HPDE6-E6E7 (cell line): ENCODE measurements around the gene NSUN3.
A peak's percentile ranks its signal among the peaks of the same experiment; 100 is the strongest.
"Not testable (repeated sequence)": the region's sequence is repeated elsewhere in the genome, so short reads cannot be mapped to it uniquely, and the experiment has no call there.

ENCODE experiments used
- DNase-seq: peaks from one replicate; pipeline ENCODE4 v3.0.0; 2011; ENCODE audit warnings: missing footprints; ENCODE audit errors: extremely low spot score

NSUN3 gene

DNA sequence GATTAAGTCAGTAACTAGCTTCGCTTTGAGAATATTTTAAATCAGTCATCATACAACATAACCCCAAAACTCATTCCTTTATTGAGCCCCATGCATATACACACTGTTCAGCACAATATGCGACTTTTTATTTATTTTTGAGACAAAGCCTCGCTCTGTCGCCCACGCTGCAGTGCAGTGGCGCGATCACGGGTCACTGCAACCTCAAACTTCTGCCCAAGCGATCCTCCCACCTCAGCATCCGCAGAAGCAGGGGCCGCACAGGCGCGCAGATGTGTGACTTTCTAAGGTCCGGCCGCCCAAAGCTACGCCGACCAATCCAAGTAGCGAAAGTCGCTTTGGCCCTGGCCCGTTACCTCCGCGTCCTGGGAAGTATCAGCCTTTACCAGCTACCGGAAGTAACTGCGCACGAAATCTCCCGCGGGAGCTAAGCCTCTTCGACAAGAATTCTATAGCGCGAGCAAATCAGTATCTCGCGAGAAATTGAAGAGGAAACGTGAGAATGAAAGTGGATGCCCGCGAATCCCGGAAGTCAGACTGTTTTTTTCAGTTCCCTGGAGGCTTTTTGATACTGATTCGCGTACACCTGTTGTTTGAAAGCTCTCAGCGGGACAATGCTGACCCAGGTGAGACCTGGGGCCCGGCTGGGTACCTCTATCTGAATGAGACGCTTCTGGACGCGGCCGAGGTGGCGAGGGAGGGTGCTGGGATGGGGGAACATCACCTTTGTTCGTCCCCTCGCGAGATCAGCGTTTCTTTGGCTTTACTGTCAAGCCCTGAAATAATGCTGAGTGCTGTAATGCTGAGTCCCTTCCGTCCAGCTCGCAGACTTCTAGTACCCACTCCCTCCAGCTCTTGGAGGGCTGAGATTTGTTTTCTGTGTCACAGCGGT, at the start of gene NSUN3, which contains the start of gene DHFR2:
Gene NSUN3, plus strand, starts transcription at position 549 of the 892 bp plus-strand sequence. Its CDS starts 66 bp downstream, at position 615.
Gene DHFR2, minus strand, starts transcription at position 404 of the 892 bp plus-strand sequence. CDS start 1,405 bp downstream, outside the sequence.
- peak; percentile 81 for DNase-seq

DNA sequence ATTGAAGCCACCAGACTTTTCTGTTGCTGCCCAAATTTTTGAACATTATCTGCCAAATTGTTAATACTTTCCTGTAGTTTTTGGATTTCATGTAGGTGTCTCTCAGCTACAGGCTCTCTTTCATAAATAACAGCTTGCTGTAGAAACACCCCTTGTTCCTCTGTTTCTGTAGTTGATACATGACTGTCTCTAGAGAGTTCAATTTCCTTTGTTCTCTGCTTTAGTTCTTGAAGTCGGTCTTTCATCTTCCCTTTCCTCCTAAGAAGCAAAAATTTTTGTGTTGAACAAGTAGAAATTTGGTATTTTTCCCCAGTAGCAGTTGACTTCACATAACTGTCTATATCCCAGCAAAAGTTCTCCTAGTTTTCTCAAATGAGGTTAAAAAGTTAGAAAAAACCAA, 47.8 kb upstream of the NSUN3 start:
- no peak for DNase-seq

DNA sequence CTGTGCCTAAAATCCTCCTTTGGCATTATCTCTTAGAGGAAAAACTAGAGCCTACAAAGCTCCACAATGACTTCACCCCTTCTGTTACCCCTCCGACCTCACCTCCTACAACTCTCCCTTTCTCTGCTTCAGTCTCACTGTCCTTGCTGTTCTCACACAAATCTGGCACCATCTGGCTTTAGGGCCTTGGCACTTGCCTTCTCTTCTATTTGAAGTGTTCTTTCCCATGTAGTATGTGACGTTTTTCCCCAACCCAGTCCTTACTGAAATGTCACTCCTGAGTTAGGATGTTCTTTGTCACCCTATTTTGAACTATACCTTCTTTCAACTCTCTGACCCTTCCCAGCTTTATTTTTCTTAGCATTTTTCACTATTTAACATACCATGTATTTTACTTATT, 43.2 kb upstream of the NSUN3 start:
- no peak for DNase-seq

DNA sequence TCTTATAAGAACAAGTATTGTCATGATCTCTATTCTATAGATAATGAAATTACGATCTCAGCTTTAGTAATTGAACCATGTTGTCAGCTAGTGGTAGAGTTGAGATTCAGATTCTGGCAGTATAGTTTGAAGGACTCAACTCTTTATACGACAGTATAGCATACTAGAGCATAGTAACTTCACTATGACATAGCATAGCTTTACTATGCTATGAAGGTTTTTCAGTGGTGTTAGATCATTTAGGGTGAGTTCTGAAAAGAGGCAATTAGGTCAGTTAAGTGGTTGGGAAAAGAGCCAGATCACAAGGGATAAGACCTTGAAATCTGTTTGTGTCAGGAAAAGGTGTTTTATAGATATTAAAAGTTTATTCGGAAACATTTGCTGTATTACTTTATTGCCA, 42.6 kb upstream of the NSUN3 start:
- DNase-seq: no peak

DNA sequence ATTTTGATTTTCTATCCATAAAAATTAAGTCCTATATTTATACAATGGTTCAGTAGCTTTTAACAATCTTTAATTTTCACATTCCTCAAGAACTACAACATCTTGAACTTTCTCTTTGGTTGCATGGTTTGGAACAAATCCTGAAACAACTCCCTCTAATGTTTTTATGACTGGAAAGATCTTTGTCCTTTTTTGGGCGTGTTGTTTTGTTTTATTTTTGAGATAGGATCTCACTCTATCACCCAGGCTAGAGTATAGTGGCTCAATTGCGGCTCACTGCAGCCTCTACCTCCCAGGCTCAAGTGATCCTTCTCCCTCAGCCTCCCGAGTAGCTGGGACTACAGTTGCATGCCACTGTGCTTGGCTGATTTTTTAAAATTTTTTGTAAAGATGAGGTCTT, 38.5 kb upstream of the NSUN3 start:
- no peak for DNase-seq

DNA sequence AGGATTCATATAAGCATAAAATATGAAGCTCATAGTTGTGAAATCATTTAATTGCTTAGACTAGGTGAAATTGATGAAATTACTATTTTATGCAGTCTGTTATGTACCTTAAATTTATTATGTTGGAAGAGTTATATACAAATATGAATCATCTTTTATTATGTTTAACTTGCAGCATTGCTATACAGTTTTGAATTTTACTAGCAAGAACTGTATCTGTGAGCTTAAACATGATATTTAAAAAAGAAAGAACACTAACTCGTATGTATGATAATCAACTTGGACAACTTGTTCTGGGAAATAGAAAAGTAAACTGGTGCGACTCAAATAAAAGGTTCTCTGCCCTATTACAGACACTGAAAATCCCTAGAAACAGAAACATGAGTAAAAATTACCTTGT, 36.2 kb upstream of the NSUN3 start:
- DNase-seq: no peak

DNA sequence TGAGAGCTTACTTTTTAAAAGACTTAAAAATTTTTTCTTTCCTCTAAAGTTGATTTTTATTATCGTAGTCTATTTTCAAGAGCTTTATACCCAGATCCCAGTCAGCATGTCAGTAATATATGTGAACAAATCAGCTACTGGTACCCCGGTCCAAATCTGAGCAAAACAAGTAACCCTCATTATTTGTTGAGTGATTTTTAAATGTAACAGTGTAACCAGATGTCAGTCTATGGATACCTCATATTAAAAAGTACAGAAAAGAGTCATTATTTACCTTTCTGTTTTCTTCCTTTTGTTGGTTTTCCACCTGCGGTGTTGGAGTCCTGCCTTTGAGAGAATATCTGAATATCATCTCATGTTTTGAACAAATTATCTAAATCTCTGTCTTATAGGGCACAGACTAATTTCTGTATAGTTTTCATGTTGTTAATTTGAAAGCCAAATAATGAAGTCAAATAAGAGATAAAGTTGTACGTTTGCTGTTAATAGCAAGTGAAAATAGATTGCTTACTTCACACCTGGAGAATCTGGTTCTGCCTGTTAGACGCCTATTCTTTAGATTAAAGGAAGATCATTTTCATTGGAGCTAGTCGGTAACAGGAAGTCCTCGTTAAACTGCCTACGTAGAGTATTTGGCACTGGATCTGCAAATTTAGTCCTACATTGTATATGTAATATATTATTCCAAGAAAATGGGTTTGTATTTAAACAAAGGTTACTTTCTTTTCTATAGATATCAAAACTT, 34.6 kb upstream of the NSUN3 start, which contains the start of gene STX19:
Gene STX19, minus strand, starts transcription at position 505 of the 745 bp plus-strand sequence. CDS start 13,328 bp downstream, outside the sequence.
- DNase-seq: peak; percentile 44

DNA sequence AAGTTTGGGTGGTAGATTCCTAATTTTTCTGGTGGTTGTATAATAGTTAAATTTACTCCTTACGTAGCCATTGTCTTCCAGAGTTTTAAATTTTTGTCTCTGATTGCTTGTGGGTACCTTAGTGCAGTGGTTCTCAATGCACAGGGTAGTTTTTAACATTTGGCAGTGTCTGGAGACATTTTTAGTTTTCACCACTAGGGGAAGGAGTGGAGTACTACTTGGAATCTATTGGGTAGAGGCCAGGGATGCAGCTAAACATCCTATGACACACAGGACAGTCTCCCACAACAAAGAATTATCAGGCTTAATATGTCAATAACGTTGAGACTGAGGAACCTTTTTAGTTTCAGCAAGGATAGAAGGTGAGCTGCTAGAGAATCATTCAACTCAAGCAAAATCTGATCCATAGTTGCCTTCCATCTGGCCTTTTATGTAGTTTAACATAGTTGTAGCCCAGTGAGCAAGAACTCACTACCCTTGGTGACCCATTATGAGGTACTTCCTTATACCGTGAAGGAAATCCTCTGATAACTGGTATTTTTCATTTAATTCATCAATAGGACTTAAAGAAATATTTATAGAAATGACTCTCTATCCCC, 25.9 kb upstream of the NSUN3 start:
- DNase-seq: peak; percentile 1

DNA sequence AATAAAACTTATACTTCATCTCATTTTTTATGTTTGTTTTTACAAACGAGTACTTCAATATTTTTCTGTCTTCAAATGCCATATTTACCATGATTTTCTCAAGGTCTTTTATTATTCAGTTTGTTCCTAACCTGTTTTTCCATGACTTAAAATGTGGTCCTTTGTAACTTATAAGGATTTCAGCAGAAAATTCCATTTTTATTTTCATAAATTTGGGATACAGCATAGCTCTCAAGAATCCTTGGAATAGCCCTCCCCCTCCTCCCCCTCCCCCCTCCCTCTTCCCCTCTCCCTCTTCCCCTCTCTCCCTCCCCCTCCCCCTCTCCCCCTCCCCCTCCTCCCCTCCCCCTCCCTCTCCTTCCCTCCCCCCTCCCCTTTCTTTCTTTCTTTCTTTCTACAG, 19.6 kb upstream of the NSUN3 start:
- DNase-seq: no peak

DNA sequence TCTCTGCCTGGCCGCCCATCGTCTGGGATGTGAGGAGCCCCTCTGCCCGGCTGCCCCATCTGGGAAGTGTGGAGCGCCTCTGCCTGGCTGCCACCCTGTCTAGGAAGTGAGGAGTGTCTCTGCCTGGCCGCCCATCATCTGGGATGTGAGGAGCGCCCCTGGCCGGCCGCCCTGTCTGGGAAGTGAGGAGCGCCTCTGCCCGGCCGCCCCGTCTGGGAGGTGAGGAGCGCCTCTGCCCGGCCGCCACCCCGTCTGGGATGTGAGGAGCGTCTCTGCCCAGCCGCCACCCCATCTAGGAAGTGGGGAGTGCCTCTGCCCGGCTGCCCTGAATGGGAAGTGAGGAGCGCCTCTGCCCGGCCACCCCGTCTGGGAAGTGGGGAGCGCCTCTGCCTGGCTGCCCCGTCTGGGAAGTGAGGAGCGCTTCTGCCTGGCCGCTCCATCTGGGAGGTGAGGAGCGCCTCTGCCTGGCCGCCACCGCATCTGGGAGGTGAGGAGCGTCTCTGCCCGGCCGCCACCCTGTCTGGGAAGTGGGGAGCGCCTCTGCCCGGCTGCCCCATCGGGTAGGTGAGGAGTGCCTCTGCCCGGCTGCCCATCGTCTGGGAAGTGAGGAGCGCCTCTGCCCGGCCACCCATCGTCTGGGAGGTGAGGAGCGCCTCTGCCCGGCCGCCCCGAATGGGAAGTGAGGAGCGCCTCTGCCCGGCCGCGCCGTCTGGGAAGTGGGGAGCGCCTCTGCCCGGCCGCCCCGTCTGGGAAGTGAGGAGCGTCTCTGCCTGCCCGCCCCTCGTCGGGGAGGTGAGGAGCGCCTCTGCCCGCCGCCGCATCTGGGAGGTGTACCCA, 18.5 kb upstream of the NSUN3 start:
- DNase-seq: not testable (repeated sequence)

DNA sequence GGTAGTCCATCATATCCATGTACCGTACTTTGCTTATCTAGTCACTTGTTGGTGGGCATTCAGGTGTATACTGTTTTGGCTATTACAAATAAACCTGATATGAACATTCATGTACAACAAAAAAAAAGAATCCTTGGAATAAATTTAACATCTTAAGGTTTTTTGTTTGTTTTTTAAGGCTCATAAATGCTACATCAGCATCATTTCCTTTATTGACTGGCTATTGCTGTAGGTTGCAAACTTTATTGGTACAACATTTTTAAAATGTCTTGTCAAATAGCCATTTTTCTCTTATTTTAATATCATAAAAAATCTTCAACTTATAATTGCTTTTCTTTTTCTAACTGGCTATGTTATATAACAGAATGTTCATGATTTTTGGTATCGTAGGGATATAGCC, 16.3 kb upstream of the NSUN3 start:
- DNase-seq: no peak

DNA sequence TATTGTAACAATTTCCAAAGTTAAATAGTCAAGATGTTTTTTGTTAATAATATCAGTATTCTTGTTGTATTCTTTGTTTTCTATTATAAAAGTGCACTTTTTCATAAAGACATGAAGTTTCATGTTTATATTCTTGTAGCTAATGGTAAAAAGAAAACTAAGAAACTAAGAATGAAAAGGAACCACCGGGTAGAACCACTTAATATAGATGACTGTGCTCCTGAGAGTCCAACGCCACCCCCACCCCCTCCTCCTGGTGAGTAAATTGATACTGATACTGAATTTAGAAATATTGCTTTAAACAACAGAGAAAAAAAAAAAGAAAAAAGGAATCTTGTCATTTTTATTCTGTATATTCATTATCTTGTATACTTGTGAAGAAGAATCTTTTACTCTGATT, 13.6 kb upstream of the NSUN3 start:
- DNase-seq: no peak

DNA sequence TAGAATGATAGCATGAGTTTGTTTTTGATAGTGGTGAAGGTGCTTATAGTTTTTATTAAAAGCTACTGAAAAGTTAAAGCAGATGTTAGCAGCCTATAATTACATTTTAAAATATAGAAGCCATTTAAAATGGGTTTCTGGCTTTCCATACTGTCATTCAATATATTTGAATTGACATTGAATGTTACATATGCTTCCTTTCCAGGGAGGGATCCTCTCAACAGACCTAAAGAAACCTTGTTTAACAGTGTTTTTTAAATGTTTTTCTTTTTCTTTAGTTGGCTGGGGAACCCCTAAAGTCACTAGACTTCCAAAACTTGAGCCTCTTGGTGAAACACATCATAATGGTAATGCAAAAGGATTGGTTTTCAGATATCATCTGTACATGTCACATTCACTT, 12.3 kb upstream of the NSUN3 start:
- DNase-seq: no peak

DNA sequence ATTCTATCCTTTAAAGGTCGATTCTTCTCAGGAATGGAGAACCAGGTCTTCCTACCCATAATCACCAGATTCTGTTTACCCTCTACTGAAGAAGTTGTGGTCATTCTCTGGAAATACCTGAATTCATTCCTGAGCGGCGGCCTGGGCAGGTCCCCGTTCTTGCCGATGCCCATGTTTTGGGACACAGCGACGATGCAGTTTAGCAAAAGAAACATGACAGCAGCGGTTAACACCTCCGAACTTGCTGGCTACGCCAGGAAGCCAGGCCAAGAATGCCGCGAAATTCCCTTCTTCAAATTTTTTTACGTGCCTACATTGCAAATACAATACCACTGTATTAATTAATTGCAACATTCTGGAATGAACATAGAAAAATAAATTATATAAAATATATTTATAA, 1.6 kb upstream of the NSUN3 start:
- DNase-seq: no peak

DNA sequence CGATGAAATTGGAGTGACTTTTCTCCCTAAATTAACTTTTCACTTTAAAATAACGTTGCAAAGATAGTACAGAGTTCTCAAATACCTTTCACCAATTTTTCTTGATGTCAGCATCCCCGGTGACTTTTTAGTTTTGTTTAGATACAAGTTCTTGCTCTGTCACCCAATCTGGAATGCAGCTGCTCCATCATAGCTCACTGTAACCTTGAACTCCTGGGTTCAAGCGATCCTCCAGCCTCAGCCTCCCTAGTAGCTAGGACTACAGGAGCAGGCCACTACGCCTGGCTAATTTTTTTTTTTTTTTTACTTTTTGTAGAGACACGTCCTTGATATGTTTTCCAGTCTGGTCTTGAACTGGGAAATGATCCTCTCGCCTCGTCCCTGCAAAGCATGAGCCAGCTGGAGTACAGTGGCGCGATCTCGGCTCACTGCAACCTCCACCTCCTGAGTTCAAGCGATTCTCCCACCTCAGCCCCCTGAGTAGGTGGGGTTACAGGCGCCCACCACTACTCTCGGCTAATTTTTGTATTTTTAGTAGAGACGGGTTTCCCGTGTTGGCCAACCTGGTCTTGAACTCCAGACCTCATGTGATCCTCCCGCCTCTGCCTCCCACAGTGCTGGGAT, 747 bp downstream of the NSUN3 start:
- no peak for DNase-seq

DNA sequence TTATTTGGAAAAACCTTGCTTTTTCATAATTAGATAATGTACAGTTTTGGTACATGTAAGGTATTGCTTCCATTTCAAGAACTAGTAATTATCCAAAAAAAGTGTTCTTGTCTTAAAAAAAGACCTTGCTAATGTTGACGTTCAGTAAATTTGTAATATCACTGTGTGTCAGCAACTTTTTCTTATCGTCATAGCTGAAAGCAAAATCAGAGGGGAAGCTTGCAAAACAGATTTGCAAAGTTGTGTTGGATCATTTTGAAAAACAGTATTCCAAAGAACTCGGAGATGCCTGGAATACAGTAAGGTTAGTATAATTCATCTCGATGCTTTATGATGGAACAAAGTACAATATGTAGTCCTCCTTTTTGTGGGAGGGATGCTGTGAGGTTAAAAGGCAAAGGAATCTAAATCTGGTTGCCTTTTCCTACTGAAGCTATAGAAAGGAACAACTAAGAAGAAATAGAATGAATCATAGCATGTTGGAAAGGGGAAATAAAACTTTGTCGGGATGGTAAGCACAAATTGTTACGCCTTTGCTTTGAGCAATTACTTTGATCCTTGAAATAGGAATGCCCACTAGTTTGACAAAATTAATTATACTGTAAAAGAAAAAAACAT, 1.5 kb downstream of the NSUN3 start:
- no peak for DNase-seq

DNA sequence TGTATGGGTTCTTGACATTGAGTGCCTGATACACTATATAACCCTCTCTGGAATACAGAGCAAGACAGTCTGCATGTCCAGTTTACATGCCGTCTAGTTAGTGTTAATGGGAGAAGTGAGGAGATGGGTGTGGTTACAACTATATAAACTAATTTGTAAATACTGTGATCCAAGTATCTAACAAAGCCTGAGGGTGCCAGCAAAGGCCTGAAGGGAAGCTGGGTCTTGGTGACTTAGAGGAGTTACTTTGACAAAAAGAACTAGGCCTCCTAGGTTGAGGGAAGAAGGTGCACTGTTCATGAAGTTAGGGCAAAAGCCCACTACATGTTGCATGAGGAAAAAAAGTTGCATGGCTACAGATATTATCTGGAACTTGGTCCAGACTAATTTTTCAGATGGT, 2.3 kb downstream of the NSUN3 start:
- DNase-seq: no peak

DNA sequence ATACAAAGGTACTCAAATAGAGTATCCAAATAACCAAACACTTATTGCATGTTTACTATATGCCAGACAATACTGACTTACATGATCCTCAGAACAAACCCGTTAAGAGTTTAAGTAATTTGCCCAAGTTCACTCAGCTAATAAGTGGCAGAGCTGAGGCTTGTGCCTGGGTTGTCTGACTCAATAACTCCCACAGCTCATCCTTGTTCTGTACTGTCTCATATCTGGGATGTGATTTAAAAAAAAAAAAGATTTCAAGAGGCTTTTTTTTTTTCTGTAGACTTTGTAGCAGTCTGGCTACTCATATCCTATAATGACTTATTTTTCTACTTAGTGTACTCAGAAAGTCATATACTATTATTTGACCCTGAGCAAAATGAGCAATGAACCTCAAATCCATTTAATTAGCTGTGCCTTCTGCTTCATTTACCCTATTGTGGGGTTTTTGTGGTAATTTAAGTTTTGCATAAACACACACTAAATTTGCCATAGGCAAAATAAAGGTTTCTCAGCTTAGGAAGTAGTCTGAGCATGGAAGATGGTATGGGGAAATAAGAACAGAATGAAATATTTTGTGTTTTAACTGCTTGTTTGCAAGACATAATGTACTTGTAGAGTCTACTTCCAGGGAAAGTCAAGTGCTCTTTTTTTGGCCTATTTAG, 3.1 kb downstream of the NSUN3 start:
- DNase-seq: no peak

DNA sequence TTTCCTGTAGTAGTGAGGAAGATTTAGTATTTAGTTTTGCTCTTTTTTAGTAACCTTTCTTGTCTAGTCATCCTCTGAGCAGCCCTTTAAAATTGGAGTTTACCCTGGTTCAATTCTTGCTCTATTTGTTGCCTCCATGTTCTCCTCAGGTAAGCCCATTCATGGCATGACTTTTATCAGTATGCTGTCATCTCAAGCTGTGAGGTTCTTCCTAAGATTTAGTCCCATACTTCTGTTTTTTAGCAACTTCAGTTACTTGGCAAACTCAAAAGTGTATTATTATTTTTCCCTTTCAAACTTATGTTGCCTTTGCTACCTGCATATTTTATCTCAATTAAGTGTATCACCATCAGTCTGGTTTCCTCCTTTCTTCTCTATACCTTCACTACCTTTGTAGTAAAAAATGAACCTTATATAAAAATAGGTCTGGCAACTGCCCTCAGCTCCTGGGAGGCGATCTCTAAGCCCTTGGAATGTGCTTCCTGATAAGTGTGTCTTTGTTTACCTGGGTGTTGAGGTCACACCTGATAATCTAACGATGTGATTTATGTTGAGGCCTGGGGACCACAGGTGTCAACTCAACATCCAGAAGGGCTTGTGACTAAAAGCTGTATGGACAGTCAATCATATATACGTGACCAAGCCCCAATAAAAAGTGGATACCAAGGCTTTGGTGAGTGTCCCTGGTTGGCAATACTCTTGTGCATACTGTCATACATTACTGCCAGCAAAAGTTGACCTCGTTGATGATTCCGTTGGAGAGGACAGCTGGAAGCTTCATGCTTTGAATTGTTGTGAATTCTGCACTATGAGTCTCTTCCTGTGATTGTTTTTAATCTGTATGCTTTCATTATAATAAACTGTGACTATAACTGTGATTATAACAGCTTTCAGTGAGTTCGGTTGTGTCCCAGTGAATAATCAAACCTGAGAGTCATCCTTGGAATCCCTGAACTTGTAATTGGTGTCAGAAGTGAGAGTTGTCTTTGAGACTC, 3.9 kb downstream of the NSUN3 start:
- DNase-seq: no peak
